Lower leg skin (tissue), 4 donors: ENCODE results near the gene ATCAY. TPM values are rescaled to one million over a fixed set of nuclear protein-coding genes. Genes with fewer than 3 reads are reported as not detected.
"Not testable (repeated sequence)": the region's sequence is repeated elsewhere in the genome, so short reads cannot be mapped to it uniquely, and the experiment has no call there.

Experiments used
- DNase-seq, 2 donors: peaks; one replicate each; pipeline ENCODE4 v3.0.0-alpha.2; 2019; ENCODE audit warnings: low spot score in 2 of 2
- H3K4me3 ChIP-seq: fragments of 200-600 bp; sonication (generic); 2 replicates; pipeline ENCODE4 v1.5.1; 2017; ENCODE audit warnings: mild to moderate bottlenecking, low read depth; ENCODE audit not compliant: poor library complexity, severe bottlenecking
- CTCF ChIP-seq, 3 donors: fragments of 450-650 bp; IDR thresholded peaks; one replicate each; pipeline ENCODE4 v1.5.1; 2016; ENCODE audit warnings: antibody characterized with exemption in 3 of 3, mild to moderate bottlenecking in 3 of 3, moderate library complexity in 2 of 3
- POLR2A ChIP-seq, 2 donors: fragments of 450-650 bp; IDR thresholded peaks; one replicate each; pipeline ENCODE4 v1.6.1; 2016 to 2017; ENCODE audit warnings: antibody characterized with exemption in 2 of 2, mild to moderate bottlenecking in 1 of 2, moderate library complexity in 1 of 2
- WGBS, 2 donors: methylation state at CpG; one replicate each; pipeline ENCODE4 v1.1.5; 2018; 5-methylcytosine and 5-hydroxymethylcytosine counted together
- intact Hi-C: fragments of 100-400 bp; cut with DNase I; formaldehyde crosslinking; loops from one replicate; pipeline ENCODE4 v1.15.0; 2023; ENCODE audit warnings: low total_unique reads
- total RNA-seq, 4 donors: library from RNA; depleted of rRNA; stranded (reverse); fragments of >200 nt; gene quantifications; one replicate each; pipeline ENCODE4 v1.1.0, GENCODE V29; 2016

ATCAY gene
- total RNA-seq, 4 donors from 2014 or later, result not detected

GRCh38 chr19:3868770-3869456, 11.6 kb upstream of the ATCAY start, which contains the start of gene ZFR2:
Gene ZFR2, minus strand, starts transcription at chr19:3869038. Its CDS starts 21 bp downstream, at chr19:3869017.
- H3K4me3 ChIP-seq, result no peak within 1 kb of the TSS
- DNase-seq, result no peak
- intact Hi-C loops, result no loop called here
- 12 to 20% methylated on average over 12 to 62 of the region's 62 CpGs for WGBS, 2 donors
- no peak for TF ChIP-seq POLR2A (IDR thresholded peaks at IDR 0.05)
- TF ChIP-seq CTCF (IDR thresholded peaks at IDR 0.05), result no peak

GRCh38 chr19:3873151-3873550, 7.3 kb upstream of the ATCAY start:
- intact Hi-C loops, result no loop called here
- no peak for TF ChIP-seq POLR2A (IDR thresholded peaks at IDR 0.05)
- no peak for DNase-seq
- no peak overlapping the region for H3K4me3 ChIP-seq
- 32 to 53% methylated on average over 4 of the region's 4 CpGs for WGBS, 2 donors

GRCh38 chr19:3874695-3875094, 5.8 kb upstream of the ATCAY start:
- WGBS, 2 donors, result 70 to 80% methylated on average over 13 of the region's 13 CpGs
- intact Hi-C loops, H3K4me3 ChIP-seq, DNase-seq: not testable (repeated sequence)

GRCh38 chr19:3879656-3880055, 829 bp upstream of the ATCAY start:
- no peak overlapping the region for H3K4me3 ChIP-seq

GRCh38 chr19:3881272-3882040, 971 bp downstream of the ATCAY start:
- intact Hi-C loops, result no loop called here
- 2 to 3% methylated on average over 27 to 31 of the region's 31 CpGs for WGBS, 2 donors
- DNase-seq, result no peak
- H3K4me3 ChIP-seq, result no peak overlapping the region
- TF ChIP-seq CTCF (IDR thresholded peaks at IDR 0.05) (no peak), POLR2A (IDR thresholded peaks at IDR 0.05) (no peak)

More at GRCh38 chr19:3879656-3880055, 829 bp upstream of the ATCAY start:
- intact Hi-C loops, result no loop called here
- no peak for TF ChIP-seq POLR2A (IDR thresholded peaks at IDR 0.05)
- TF ChIP-seq CTCF (IDR thresholded peaks at IDR 0.05), result no peak
- no peak for DNase-seq
- 52 to 69% methylated on average over 12 of the region's 12 CpGs for WGBS, 2 donors

GRCh38 chr19:3882041-3882384, 1.5 kb downstream of the ATCAY start:
- intact Hi-C loops, result no loop called here
- no peak for DNase-seq
- 23 to 30% methylated on average over 6 of the region's 6 CpGs for WGBS, 2 donors
- H3K4me3 ChIP-seq, result no peak overlapping the region
- TF ChIP-seq CTCF (IDR thresholded peaks at IDR 0.05), result no peak
- TF ChIP-seq POLR2A (IDR thresholded peaks at IDR 0.05), result no peak
